Activated T-cell treated with anti-CD3 and anti-CD28 coated beads for 1 hour (primary cell): ENCODE data around the gene ZNF487.
"Not testable (repeated sequence)": the region's sequence is repeated elsewhere in the genome, so short reads cannot be mapped to it uniquely, and the experiment has no call there.

Experiments
- DNase-seq: peaks from one replicate; pipeline ENCODE4 v3.0.0-alpha.2; 2020; ENCODE audit warnings: low read depth

The ZNF487 gene

GRCh38 chr10:43404704-43405084 is 32.2 kb upstream of the ZNF487 start:
- no peak for DNase-seq

DNA sequence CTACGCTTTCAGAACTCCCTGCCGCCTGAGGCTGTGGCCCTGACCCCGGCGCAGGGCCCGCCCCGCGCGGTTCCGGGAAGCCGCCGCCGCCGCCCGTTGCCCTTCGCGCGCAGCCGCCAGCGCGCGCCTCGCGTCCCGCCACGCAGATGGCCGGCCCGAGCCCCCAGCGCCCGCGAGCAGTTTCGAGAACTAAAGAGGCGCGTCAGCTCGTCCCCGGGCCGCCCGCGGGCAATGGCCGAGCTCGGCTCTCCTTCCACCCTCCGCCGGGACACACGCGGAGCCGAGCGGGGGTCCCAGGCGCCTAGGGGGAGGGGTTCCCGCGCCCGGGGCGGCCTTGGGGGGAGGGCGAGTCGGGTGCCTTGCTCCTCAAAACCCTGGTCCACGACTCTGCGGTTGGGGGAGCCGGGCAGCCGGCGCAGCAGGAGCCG is 29.7 kb upstream of the ZNF487 start:
- DNase-seq = peak; percentile 38

DNA sequence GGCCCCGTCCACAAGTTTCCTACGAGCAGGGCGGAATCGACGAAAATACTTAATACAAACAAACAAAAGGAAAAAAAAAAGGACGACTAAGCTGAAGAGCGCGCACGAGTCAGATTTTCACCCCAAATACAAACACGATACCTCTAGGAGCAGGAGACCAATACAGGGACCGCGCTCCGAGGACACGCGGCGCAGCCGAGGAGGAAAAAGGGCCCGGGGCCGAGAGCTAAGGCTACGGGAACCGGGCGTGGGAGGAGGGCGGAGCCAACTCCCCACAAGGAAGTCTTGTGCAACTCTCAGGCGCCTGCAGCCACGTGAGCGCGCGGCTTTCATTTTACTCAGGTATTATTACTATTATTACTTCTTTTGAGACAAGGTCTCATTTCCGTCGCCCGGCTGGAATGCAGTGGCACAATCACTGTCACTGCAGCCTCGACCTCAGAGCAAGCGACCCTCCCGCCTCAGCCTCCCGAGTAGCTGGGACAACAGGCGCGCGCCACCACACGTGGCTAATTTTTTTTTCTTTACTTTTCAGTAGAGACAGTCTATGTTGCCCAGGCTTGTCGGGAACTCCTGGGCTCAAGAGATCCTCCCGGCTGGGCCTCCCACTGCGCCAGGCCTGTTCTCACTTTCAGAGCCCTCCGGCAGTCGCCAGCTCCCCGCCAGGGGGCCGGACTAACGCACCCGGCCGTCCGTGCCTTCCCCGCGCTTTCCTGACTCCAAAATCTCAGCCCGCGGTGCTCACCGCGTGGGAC is 29.2 kb upstream of the ZNF487 start:
- DNase-seq = peak; percentile 64

GRCh38 chr10:43408331-43408709 is 28.6 kb upstream of the ZNF487 start:
- no peak for DNase-seq

DNA sequence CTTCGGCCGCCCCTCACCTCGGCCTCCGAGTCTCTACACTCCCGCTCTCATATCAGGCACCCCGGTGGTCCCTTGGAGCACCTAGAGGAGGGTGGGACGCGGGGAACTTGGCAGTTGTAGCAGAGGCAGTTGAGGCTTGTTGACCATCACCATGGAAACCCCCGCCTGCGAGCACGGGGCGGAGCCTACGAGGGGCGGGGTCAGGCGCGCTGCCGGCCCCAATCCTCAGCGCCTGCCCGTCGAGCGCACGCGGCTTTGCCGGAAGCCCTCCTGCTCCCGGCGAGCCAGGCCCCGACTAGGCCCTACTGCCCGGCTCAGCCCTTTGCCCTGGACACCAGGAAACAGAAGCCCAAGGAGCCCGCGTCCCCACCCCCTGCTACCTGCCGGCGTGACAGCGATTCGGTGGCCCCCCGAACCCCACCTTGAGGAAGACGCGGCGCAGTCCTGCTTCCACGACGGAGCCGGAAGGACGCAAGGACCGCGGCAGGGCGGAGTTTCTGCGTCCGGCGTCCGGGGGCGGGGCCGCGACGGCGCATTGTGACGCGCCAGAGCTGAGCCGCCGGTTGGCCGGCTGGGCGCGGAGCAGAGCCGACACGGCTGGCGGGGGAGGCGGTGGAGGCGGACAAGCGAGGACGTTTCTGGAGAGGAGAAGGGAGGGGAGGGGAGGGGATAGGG is 28.1 kb upstream of the ZNF487 start, which contains the start of gene HNRNPF:
TSS of gene HNRNPF (minus strand) at position 477 of the 675 bp plus-strand sequence. CDS start 21,302 bp downstream, outside the sequence.
- DNase-seq = peak; percentile 88

- peak; percentile 52 for DNase-seq
Measured at GRCh38 chr10:43409385-43410109, 27.4 kb upstream of the ZNF487 start.

- DNase-seq = no peak
Measured at GRCh38 chr10:43410345-43410744, 26.6 kb upstream of the ZNF487 start.

DNA sequence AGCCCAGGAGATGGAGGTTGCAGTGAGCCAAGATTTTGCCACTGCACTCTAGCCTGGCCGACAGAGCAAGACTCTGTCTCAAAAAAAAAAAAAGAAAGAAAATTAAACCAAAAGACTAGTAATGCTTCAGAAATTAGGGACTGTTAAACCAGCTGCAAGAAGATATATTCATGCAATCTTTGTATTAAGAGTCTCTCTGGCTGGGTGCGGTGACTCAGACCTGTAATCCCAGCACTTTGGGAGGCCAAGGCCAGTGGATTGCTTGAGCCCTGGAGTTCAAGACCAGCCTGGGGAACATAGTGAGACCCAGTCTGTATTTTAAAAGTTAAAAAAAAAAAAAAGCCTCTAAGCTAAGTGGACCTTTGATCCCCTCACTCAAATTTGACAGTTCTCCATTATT is 25.4 kb upstream of the ZNF487 start:
- DNase-seq = no peak

GRCh38 chr10:43415544-43415943 is 21.4 kb upstream of the ZNF487 start:
- DNase-seq = no peak

DNA sequence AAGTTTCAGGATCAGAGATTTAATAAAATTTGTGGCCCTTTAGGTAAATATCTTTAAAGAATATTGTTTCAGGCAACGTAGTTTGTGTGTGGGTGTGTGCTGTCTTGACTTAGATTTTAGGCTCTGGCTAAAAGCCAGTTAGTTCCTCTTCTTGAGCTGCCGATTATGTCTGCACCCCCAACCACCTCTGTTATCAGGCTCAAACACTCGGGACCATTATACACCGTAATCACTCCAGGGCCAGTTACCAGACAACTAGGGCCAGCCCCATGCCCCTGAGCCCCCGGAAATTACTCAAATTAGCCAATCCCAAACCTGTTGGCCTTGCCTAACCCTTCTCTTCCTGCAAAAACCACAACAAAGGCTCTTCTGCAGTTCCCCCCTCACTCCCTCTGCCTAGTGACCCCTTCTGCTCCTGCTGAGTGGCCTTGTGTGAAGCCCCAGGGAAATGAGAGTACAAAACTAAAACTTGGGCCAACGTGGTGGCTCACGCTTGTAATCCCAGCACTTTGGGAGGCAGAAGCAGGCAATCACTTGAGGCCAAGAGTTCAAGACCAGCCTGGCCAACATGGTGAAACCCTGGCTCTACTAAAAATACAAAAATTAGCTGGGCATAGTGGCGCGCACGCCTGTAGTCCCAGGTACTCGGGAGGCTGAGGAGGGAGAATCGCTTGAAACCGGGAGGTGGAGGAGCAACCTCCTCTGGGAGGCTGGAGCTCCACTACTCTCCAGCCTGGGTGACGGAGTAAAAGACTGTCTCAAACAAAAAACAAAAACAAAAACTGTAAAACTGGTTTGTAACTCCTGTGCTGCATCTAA is 18.8 kb upstream of the ZNF487 start:
- DNase-seq = no peak

GRCh38 chr10:43419997-43420368 is 16.9 kb upstream of the ZNF487 start:
- DNase-seq = no peak

DNA sequence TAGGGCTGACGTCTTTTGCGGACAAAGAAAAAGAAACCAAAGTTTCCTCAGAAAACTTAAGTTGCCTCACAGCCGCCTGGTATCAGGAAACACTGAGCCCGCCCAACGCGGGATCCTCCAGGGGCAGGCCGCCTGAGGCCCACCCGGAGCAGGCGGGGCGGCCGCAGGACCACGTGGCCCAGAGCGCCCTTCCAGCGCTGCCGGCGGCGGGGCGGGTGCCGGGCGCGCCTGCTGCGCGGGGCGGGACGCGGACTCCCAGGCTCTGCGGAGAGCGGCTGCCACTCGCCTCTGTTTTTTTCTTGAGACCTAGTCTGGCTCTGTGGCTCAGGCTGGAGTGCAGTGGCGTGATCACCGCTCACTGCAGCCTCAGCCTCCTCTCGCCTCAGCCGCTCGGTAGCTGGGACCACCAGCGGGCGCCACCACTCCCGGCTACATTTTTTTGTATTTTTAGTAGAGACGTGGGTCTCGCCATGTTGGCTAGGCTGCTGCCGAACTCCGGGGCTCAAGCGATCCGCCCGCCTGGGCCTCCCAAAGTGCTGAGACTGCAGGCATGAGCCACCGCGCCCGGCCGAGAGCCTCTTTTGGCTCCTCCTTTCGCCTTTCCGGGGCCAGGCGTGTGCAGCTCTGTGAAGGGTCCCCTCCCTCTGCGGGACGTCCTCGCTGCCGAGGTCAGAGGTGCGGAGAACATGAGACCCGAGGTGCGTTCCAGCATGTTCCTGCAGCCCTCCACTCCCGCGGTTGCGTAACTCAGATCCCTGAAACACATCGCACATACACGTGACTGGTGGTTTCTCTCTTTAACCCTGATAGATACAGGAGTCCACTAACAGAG is 16.3 kb upstream of the ZNF487 start:
- DNase-seq = peak; percentile 53

- no peak for DNase-seq
Measured at GRCh38 chr10:43421201-43421507, 15.8 kb upstream of the ZNF487 start.

DNA sequence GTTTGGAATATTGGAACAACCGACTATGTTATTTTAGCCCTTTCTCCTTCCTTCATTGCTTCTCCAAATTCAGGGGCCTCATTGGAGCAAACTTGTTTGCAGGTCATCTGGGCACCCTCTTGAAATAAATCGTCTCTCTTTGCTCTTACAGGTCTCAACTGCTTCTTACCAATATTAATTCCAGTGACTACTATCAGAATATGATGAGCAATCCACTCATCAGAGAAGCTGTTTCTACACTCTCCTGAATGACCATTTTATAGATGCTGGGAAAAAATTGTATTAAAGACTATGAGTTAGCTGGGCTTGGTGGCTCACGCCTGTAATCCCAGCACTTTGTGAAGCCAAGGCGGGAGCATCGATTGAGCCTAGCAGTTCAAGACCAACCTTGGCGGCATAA is 15.4 kb upstream of the ZNF487 start:
- no peak for DNase-seq

DNA sequence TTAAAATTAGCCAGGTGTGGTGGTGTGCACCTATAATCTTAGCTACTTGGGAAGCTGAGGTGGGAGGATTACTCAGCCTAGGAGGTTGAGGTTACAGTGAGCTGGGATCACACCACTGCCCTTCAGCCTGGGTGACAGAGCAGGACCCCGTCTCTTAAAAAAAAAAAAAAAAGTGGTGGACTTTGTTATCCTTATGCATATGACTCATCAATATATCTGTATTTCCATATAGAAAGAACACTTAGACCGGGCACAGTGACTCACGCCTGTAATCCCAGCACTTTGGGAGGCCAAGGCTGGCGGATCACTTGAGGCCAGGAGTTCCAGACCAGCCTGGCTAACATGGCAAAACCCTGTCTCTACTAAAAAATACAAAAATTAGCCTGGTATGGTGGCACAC is 15.0 kb upstream of the ZNF487 start:
- DNase-seq = not testable (repeated sequence)

GRCh38 chr10:43424416-43424815 is 12.5 kb upstream of the ZNF487 start:
- DNase-seq = no peak

DNA sequence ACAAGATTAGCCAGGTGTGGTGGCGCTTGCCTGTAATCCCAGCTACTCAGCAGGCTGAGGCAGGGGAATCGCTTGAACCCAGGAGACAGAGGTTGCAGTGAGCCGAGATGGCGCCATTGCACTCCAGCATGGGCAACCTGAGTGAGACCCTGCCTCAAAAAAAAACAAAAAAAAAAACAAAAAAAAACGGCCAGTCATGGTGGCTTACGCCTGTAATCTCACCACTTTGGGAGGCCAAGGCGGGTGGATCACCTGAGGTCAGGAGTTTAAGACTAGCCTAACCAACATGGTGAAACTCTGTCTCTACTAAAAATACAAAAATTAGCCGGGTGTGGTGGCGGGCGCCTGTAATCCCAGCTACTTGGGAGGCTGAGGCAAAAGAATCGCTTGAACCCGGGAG is 10.4 kb upstream of the ZNF487 start:
- DNase-seq = not testable (repeated sequence)

- no peak for DNase-seq
Measured at GRCh38 chr10:43427166-43427825, 9.6 kb upstream of the ZNF487 start.

DNA sequence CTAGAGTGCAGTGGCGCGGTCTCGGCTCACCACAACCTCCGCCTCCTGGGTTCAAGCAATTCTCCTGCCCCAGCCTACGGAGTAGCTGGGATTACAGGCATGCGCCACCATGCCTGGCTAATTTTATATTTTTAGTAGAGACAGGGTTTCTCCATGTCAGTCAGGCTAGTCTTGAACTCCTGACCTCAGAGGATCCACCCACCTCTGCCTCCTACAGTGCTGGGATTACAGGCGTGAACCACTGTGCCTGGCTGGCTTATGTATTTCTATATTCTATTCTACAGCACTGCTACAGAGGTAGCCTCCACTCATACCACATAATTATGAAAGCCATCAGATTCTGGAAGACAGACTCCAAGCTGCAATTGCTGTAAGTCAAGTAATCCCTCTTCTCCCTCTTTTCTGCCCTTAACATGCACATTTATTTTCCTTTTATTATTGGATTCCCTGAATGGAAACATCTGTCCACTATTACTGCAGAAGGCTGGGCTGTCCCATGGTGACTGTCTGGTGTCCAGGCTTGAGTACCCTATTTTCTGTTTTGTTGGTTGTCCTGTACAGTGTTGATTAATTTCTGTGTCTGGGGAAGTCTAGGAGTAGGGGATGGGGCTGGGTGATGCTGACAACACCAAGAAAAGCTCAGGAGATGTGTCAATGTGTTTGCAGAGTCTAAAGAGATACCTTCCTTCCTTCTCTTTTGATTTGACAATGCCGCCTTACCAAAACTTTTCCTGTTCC is 5.8 kb upstream of the ZNF487 start:
- DNase-seq = no peak
